Left lobe of liver (tissue), 2 donors: ENCODE data around the gene PIK3CD. TPM values are rescaled to one million over a fixed set of nuclear protein-coding genes. Genes with fewer than 3 reads are reported as not detected.

Source experiments
- ATAC-seq: fragments of 200-7000 bp; cut with Tn5 transposase; one replicate; pipeline ENCODE4 v1.9.1; 2020; ENCODE audit warnings: mild to moderate bottlenecking, moderate library complexity
- DNase-seq: peaks from one replicate; pipeline ENCODE4 v3.0.0-alpha.2; 2020; ENCODE audit warnings: low spot score
- total RNA-seq: library from RNA; stranded (reverse); gene quantifications from one replicate; pipeline ENCODE4 v1.2.1, GENCODE V29; 2021
- donor health status: DM: no; HTN: no; CAD: no; lungs with moderate emphysema.
- donor health status: DM: no; HTN: yes; CAD: no.

PIK3CD gene
- total RNA-seq = 2.6 TPM

- ATAC-seq (peak; percentile 72), DNase-seq (no peak)
Measured at GRCh38 chr1:9651565-9652378, at the start of gene PIK3CD. TSS of gene PIK3CD (plus strand) at chr1:9651731. CDS start at chr1:9710456, 58,725 bp downstream.

- ATAC-seq = no peak
- DNase-seq = no peak
Measured at GRCh38 chr1:9601942-9602793, 49.4 kb upstream of the PIK3CD start.

- DNase-seq (no peak), ATAC-seq (no peak)
Measured at GRCh38 chr1:9602794-9603167, 48.8 kb upstream of the PIK3CD start.

GRCh38 chr1:9603307-9603706 lies 48.2 kb upstream of the PIK3CD start:
- ATAC-seq = no peak
- DNase-seq = no peak

- ATAC-seq = no peak
- DNase-seq = no peak
Measured at GRCh38 chr1:9603766-9604753, 47.5 kb upstream of the PIK3CD start.

DNA sequence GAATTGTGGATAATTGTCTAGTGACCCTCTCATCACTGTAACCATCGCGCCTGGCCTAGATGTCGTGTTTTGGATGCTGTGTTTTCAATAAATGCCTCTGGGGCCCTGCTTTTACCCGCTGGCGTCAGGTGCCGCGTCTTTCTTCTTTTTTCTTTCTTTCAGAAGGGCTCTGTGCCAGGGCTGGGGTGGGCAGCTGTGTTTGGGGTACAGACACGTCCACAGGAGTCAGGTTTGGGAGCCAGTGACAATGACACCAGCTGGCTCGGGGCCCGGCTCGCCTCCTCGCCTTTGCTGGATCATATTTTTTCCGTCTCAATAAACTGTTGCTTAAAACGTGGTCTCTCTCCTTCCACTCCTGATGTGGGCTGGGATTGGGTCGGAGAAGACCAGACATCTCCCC lies 46.7 kb upstream of the PIK3CD start:
- DNase-seq (no peak), ATAC-seq (no peak)

- ATAC-seq (no peak), DNase-seq (no peak)
Measured at GRCh38 chr1:9605946-9606455, 45.5 kb upstream of the PIK3CD start.

GRCh38 chr1:9606458-9606857 lies 45.1 kb upstream of the PIK3CD start:
- ATAC-seq = no peak

DNA sequence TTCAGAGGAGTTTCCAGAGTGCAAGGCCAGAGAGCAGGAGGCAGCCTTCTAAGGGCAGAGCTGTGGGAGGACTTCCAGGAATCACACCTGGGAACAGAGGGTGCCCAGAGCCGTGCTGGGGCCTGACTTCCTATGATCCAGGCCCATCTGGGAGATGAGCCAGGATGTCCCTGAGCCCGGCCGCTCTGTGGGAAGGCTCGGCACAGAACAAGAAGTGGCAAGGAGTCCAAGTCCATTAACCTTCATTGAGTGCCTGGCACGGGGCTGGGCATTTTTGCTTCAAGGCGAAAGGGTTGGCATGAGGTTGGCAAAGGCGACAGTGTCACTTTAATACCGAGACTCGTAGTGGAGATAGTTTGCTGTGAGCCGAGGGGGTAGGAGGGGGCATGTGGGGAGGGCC lies 44.6 kb upstream of the PIK3CD start:
- ATAC-seq = no peak
- no peak for DNase-seq

More at GRCh38 chr1:9606458-9606857, 45.1 kb upstream of the PIK3CD start:
- no peak for DNase-seq

GRCh38 chr1:9607352-9607751 lies 44.2 kb upstream of the PIK3CD start:
- ATAC-seq (no peak), DNase-seq (no peak)

DNA sequence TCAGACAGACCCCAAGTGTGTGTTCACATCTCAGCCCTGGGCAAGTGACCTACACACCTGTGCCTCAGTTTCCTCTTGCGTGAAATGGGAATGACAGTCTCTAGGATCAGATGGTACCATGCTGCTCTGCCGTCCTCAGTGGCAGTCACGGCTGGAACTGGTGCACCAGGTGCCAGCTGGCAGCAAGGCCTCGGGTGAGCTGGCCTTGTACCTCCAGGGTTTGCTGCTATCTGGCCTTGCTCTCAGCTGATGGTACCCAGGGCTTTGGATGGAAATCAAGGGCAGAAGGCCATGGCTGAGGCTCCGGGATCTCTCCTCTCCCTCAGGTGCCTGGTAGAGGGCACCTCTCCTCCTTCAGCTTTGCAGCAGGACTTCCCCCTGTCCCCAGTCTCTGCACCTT lies 41.5 kb upstream of the PIK3CD start:
- DNase-seq (no peak), ATAC-seq (no peak)

- no peak for DNase-seq
Measured at GRCh38 chr1:9610548-9610947, 41.0 kb upstream of the PIK3CD start.

GRCh38 chr1:9611716-9612115 lies 39.8 kb upstream of the PIK3CD start:
- DNase-seq (no peak), ATAC-seq (no peak)

More at GRCh38 chr1:9610548-9610947, 41.0 kb upstream of the PIK3CD start:
- no peak for ATAC-seq

DNA sequence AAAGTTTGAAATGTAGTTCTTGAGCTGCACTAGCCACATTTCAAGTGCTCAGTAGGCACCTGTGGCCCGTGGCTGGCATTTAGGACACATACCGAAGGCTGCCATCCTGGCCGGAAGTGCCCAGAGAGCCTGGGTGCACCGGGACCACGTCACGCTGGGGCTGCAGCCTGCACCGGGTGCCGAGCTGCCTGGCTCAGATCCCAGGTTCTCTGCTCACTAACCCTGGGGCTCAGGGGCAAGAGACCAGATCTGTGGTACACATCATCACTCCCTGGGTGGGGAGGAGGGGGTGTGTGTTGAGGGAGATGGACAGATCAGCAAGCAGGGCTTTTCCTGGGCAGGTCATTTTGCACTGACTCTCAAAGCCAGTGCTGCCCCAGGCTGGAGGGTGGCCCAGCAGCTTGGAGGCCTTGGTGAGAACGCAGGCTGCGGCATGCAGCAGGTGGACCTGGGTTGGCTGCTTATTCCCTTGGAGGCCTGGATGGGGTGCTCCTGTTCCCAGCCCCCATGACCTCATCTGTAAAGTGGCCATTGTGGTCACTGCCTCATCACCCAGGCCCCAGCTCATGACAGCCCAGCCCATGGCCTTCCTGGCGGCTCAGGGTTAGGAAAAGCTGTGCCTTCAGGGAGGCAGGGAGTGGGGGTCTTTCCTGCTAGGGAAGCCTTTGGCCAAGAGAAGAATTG lies 39.2 kb upstream of the PIK3CD start:
- no peak for DNase-seq

GRCh38 chr1:9612871-9613624 lies 38.5 kb upstream of the PIK3CD start:
- DNase-seq = peak; percentile 43
- ATAC-seq = no peak

More for the DNA sequence above, 39.2 kb upstream of the PIK3CD start:
- ATAC-seq = no peak

- DNase-seq (no peak), ATAC-seq (no peak)
Measured at GRCh38 chr1:9613625-9614299, 37.8 kb upstream of the PIK3CD start.

DNA sequence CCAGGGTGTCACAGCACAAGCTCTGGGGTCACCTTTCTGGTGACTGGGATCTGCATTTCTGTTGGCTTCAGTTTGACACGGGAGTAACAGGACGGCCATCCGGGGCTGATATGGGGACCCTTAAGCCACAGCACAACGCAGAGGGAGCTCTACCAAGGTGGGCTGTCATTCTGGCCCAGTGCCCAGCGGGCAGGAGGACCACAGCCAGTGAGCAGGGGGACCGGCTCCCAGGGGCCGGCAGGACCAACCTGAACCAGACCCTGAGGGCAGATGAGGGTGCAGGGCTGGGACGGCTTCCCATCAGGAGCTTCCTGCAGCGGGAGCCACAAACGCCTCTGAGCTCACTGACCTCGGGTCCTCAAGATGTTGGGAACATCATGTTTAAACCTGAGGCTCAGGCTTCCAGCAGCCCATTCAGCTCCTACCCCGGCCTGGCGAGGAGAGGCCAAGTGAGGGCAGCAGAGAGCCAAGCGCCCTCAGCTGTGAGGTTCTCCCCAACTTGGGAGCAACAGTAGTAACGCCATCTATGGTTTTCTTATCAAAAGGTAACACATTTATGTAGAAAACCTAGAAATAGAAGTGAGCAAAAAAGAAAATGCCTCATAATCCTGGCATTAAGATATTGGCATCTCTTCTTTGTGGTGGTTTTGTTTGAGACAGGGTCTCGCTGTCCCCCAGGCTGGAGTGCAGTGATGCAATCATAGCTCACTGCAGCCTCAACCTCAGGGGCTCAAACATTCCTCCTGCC lies 36.0 kb upstream of the PIK3CD start:
- peak; percentile 51 for DNase-seq

More for the DNA sequence above, 36.0 kb upstream of the PIK3CD start:
- peak; percentile 88 for ATAC-seq
